DOHH2 (cell line): ENCODE results near the gene MARCHF9.

Experiments
- H3F3A ChIP-seq: fragments of 200-600 bp; sonication (generic), shearing (Covaris generic); 2 replicates; pipeline ENCODE4 v1.6.0; 2016; ENCODE audit warnings: antibody characterized with exemption, mild to moderate bottlenecking; ENCODE audit not compliant: control insufficient read depth, insufficient read depth
- H3K27ac ChIP-seq: fragments of 200-600 bp; sonication (generic); 2 replicates; pipeline ENCODE4 v1.5.1; 2014; ENCODE audit warnings: low read depth, mild to moderate bottlenecking, low read length, moderate library complexity
- H3K27me3 ChIP-seq: fragments of 200-600 bp; sonication (generic); 2 replicates; pipeline ENCODE4 v1.6.1; 2014; ENCODE audit warnings: mild to moderate bottlenecking, low read length, mixed read lengths; ENCODE audit not compliant: control insufficient read depth
- H3K36me3 ChIP-seq: fragments of 200-600 bp; sonication (generic); 2 replicates; pipeline ENCODE4 v1.6.1; 2014; ENCODE audit warnings: mild to moderate bottlenecking, low read length, moderate library complexity, mixed read lengths; ENCODE audit not compliant: control insufficient read depth
- H3K4me1 ChIP-seq: fragments of 200-600 bp; sonication (generic); 2 replicates; pipeline ENCODE4 v1.6.1; 2014; ENCODE audit warnings: mild to moderate bottlenecking, low read length, mixed read lengths; ENCODE audit not compliant: control insufficient read depth
- H3K4me2 ChIP-seq: fragments of 200-600 bp; sonication (generic); 2 replicates; pipeline ENCODE4 v1.6.0; 2014; ENCODE audit warnings: mild to moderate bottlenecking, low read length, moderate library complexity
- H3K4me3 ChIP-seq: fragments of 200-600 bp; sonication (generic); 2 replicates; pipeline ENCODE4 v1.5.1; 2014; ENCODE audit warnings: mild to moderate bottlenecking, low read length, mixed read lengths
- H3K79me2 ChIP-seq: fragments of 200-600 bp; sonication (generic); 2 replicates; pipeline ENCODE4 v1.6.1; 2014; ENCODE audit warnings: mild to moderate bottlenecking, low read length, mixed read lengths; ENCODE audit not compliant: control insufficient read depth
- H3K9me2 ChIP-seq: fragments of 200-600 bp; sonication (generic); replicated peaks from 2 replicates; pipeline ENCODE4 v1.6.1; 2014; ENCODE audit warnings: mild to moderate bottlenecking, low read length, mixed read lengths; ENCODE audit not compliant: control insufficient read depth
- H3K9me3 ChIP-seq: fragments of 200-600 bp; sonication (generic); 2 replicates; pipeline ENCODE4 v1.6.1; 2014; ENCODE audit warnings: antibody characterized with exemption, low read length, mixed read lengths; ENCODE audit not compliant: control insufficient read depth, insufficient read depth
- H4K20me1 ChIP-seq: fragments of 200-600 bp; sonication (generic); 2 replicates; pipeline ENCODE4 v1.6.0; 2014; ENCODE audit warnings: low read depth, mild to moderate bottlenecking, antibody characterized with exemption, low read length, moderate library complexity; ENCODE audit not compliant: control insufficient read depth, insufficient read depth
- EZH2phosphoT487 ChIP-seq: fragments of 200-600 bp; sonication (generic); IDR thresholded peaks from 2 replicates; pipeline ENCODE4 v1.6.1; 2017; ENCODE audit warnings: borderline replicate concordance, mild to moderate bottlenecking, antibody characterized with exemption, low read length, moderate library complexity, mixed read lengths
- TF ChIP-seq, protein P1 (sequence below): fragments of 200-600 bp; sonication (generic); IDR thresholded peaks from one replicate; pipeline ENCODE4 v1.5.1; 2014; ENCODE audit warnings: antibody characterized with exemption, mild to moderate bottlenecking, low read depth, low read length; ENCODE audit not compliant: poor library complexity, severe bottlenecking

Gene MARCHF9

GRCh38 chr12:57730336-57731067 is 24.4 kb upstream of the MARCHF9 start:
- Histone ChIP-seq H3F3A (no peaks in the 10 kb centered on the region), H3K9me3 (no peaks in the 10 kb centered on the region), H3K27me3 (no peaks in the 10 kb centered on the region), H3K4me2 (no peak overlapping the region), H3K36me3 (peaks cover 56% of the 10 kb centered on the region), H3K9me2 (no peaks in the 10 kb centered on the region), H3K79me2 (no peaks in the 10 kb centered on the region), H4K20me1 (no peaks in the 10 kb centered on the region), H3K27ac (no peak overlapping the region), H3K4me3 (no peak overlapping the region), H3K4me1 (peaks cover 7% of the 10 kb centered on the region)
- no peak for TF ChIP-seq EZH2phosphoT487
- TF ChIP-seq, protein P1, sequence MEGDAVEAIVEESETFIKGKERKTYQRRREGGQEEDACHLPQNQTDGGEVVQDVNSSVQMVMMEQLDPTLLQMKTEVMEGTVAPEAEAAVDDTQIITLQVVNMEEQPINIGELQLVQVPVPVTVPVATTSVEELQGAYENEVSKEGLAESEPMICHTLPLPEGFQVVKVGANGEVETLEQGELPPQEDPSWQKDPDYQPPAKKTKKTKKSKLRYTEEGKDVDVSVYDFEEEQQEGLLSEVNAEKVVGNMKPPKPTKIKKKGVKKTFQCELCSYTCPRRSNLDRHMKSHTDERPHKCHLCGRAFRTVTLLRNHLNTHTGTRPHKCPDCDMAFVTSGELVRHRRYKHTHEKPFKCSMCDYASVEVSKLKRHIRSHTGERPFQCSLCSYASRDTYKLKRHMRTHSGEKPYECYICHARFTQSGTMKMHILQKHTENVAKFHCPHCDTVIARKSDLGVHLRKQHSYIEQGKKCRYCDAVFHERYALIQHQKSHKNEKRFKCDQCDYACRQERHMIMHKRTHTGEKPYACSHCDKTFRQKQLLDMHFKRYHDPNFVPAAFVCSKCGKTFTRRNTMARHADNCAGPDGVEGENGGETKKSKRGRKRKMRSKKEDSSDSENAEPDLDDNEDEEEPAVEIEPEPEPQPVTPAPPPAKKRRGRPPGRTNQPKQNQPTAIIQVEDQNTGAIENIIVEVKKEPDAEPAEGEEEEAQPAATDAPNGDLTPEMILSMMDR: no peak

DNA sequence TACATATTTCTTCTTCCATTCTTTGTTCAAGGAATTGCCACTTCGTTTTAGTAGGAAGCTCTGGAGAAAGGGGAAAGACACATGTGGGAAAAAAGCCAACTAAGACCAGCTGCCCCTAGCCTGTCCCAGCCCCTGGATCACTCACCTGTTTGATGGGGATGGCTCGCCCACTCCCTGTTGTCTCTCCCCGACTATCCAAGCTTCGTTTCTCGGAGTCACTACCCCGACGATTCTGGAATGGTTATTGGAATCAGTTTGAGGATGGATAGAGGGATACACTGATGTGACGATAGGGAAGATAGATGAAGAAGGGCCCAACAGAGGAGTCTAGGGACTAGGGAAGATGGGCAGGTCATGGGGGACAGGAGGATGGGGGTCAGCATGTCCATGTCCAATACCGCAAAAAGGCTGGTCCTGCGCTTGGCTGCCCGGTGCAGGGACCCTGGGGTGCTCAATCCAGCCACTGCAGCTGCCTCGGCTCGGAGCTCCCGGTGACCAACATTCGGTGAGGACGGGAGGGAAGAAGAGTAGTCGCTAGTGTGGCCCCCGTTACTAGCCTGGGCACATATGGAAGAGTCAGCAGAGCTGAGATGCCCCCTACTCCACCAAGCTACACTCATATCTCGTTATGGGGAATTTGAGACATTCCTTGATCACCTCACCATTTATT is 23.4 kb upstream of the MARCHF9 start:
- Histone ChIP-seq H3K9me3 (no peaks in the 10 kb centered on the region), H3K27ac (no peak overlapping the region), H3K9me2 (no peaks in the 10 kb centered on the region), H3K36me3 (peaks cover 52% of the 10 kb centered on the region), H3K4me3 (no peak overlapping the region), H4K20me1 (no peaks in the 10 kb centered on the region), H3F3A (no peaks in the 10 kb centered on the region), H3K4me1 (no peaks in the 10 kb centered on the region), H3K27me3 (no peaks in the 10 kb centered on the region), H3K79me2 (no peaks in the 10 kb centered on the region), H3K4me2 (no peak overlapping the region)
- TF ChIP-seq, protein P1: no peak
- TF ChIP-seq EZH2phosphoT487: no peak

DNA sequence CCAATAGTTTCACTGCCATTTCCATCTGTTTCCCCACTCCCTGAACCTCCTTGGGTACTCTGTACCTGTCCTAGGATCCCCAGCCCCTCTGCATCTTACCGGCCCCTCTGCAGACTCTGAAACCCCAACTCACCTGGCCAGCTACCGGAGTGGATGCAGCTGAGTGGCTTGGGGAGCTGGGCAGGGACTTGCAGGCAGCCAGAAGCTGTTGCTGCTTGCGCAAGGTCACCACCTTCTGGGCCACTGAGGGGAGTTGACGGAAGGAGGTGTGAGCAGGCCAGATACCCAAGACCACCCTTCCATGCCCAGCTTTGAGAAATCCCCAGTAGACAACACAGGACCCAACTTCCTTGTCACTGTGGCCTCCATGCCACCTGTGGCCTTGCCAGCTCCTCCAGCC is 22.6 kb upstream of the MARCHF9 start:
- H3K4me3 ChIP-seq: no peak overlapping the region
- no peaks in the 10 kb centered on the region for H3F3A ChIP-seq
- H4K20me1 ChIP-seq: no peaks in the 10 kb centered on the region
- TF ChIP-seq, protein P1: no peak
- no peak for TF ChIP-seq EZH2phosphoT487
- peaks cover 46% of the 10 kb centered on the region for H3K36me3 ChIP-seq
- no peak overlapping the region for H3K4me2 ChIP-seq
- H3K79me2 ChIP-seq: no peaks in the 10 kb centered on the region
- no peak overlapping the region for H3K27ac ChIP-seq
- H3K4me1 ChIP-seq: no peaks in the 10 kb centered on the region
- no peaks in the 10 kb centered on the region for H3K27me3 ChIP-seq
- no peaks in the 10 kb centered on the region for H3K9me3 ChIP-seq
- no peaks in the 10 kb centered on the region for H3K9me2 ChIP-seq
